Body of pancreas (tissue), 4 donors: Measurements from ENCODE around the gene CYGB. TPM values are rescaled to one million over a fixed set of nuclear protein-coding genes. Genes with fewer than 3 reads are reported as not detected.
A peak's percentile ranks its signal among the peaks of the same experiment; 100 is the strongest.

ENCODE experiments used
- ATAC-seq: fragments of 150-250 bp; one replicate; pipeline ENCODE4 v1.9.1; 2016
- DNase-seq, 4 donors: peaks; one replicate each; pipeline ENCODE4 v3.0.0-alpha.2; 2019
- H3K27ac ChIP-seq, 4 donors: fragments of 200-600 bp; sonication (generic); 1 replicate in 3 of 4; 2 replicates in 1 of 4; pipeline versions ENCODE4 v1.5.1 to v1.6.1; 2016 to 2019; ENCODE audit warnings: mild to moderate bottlenecking in 1 of 4, mixed read lengths in 1 of 4, moderate library complexity in 1 of 4
- H3K27me3 ChIP-seq, 2 donors: fragments of 200-600 bp; sonication (generic); one replicate each; pipeline ENCODE4 v1.6.0; 2016; ENCODE audit warnings: mild to moderate bottlenecking in 1 of 2
- H3K36me3 ChIP-seq, 2 donors: fragments of 200-600 bp; sonication (generic); replicated peaks in 1 of 2; 2 replicates each; pipeline ENCODE4 v1.5.1; 2016; ENCODE audit warnings: low read depth in 2 of 2; ENCODE audit not compliant: insufficient read depth in 1 of 2
- H3K4me1 ChIP-seq: fragments of 200-600 bp; sonication (generic); one replicate; pipeline ENCODE4 v1.6.0; 2016
- H3K4me3 ChIP-seq, 2 donors: fragments of 200-600 bp; sonication (generic); 1 replicate in 1 of 2; 2 replicates in 1 of 2; pipeline ENCODE4 v1.5.1; 2016 to 2019
- H3K9me3 ChIP-seq, 3 donors: fragments of 200-600 bp; sonication (generic); 1 replicate in 2 of 3; 2 replicates in 1 of 3; pipeline ENCODE4 v1.5.1; 2016
- POLR2A ChIP-seq, 3 donors: fragments of 450-650 bp; IDR thresholded peaks; one replicate each; pipeline ENCODE4 v1.6.1; 2016; ENCODE audit warnings: antibody characterized with exemption in 3 of 3, mild to moderate bottlenecking in 2 of 3
- WGBS, 2 donors: methylation state at CpG; one replicate each; pipeline ENCODE4 v1.1.5; 2017; 5-methylcytosine and 5-hydroxymethylcytosine counted together
- intact Hi-C: fragments of 100-400 bp; cut with DNase I; formaldehyde crosslinking; loops from one replicate; pipeline ENCODE4 v1.15.1; 2023
- total RNA-seq, 2 donors: library from RNA; depleted of rRNA; stranded (reverse); fragments of >200 nt; gene quantifications; one replicate each; pipeline ENCODE4 v1.1.0, GENCODE V29; 2016
- TF ChIP-seq, protein P1 (sequence below), 7 experiments: fragments of 450-650 bp in 4 of 7; fragments of 200-600 bp in 3 of 7; sonication (generic) in 3 of 7; IDR thresholded peaks; one replicate each; pipeline ENCODE4 v1.5.1; 2016 to 2019; ENCODE audit warnings: antibody characterized with exemption in 7 of 7

CYGB gene
- total RNA-seq, 2 donors from 2014 or later, result 9.6 to 21.1 TPM

DNA sequence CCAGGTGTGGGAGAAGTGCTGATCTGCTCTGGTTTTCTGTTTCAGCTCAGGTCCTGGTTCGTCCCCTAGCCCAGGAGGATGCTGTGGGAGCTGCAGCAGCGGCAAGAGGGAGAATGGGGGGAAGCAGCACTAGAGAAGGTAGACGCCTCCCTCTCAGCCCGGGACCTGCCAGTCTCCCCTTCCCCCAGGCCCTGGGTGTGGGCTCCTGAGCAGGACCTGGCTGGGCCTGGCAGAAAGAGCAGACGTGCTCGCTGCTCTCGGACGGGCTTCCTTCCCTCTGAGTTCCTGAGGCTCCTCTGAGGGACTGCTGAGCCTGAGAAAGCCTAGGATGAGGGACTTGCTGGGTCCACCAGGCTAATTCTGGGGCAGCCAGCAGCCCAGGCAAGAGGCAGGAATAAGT is 5.5 kb upstream of the CYGB start:
- Histone ChIP-seq H3K27me3 (peaks cover 5 to 6% of the 10 kb centered on the region in 2 donors), H3K4me1 (peaks cover 62% of the 10 kb centered on the region), H3K9me3 (no peaks in the 10 kb centered on the region), H3K27ac (no peak overlapping the region), H3K36me3 (no peaks in the 10 kb centered on the region), H3K4me3 (no peak overlapping the region)
- 69% methylated on average over 6 of the region's 8 CpGs; no CpG with 5 or more reads in 1 of the 2 donors for WGBS, 2 donors
- TF ChIP-seq, protein P1, sequence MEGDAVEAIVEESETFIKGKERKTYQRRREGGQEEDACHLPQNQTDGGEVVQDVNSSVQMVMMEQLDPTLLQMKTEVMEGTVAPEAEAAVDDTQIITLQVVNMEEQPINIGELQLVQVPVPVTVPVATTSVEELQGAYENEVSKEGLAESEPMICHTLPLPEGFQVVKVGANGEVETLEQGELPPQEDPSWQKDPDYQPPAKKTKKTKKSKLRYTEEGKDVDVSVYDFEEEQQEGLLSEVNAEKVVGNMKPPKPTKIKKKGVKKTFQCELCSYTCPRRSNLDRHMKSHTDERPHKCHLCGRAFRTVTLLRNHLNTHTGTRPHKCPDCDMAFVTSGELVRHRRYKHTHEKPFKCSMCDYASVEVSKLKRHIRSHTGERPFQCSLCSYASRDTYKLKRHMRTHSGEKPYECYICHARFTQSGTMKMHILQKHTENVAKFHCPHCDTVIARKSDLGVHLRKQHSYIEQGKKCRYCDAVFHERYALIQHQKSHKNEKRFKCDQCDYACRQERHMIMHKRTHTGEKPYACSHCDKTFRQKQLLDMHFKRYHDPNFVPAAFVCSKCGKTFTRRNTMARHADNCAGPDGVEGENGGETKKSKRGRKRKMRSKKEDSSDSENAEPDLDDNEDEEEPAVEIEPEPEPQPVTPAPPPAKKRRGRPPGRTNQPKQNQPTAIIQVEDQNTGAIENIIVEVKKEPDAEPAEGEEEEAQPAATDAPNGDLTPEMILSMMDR (IDR thresholded peaks at IDR 0.05), result no peak
- TF ChIP-seq POLR2A (IDR thresholded peaks at IDR 0.05), result no peak
- DNase-seq (no peak), ATAC-seq (no peak)
- intact Hi-C loops, result no loop called here

DNA sequence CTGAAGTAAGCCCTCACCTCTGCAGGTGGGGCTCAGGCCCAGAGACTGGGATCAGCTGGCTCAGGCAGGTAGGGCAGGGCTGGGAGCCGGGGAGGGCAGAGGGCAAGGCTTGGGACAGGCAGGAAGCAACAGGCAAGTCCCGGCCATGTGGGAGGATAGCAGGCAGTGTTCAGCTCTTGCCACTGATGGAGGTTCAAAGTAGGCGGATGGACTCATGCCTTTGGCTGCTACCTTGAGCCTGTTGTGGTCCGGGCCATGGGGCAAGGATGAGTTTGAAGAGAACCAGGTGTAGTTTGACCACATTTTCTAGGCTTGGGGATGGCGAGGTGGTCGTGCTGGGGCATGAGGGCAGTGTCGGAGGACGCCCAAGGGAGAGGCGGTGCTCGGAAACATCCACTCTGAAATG is 5.1 kb upstream of the CYGB start:
- WGBS, 2 donors, result 66 to 86% methylated on average over 7 to 10 of the region's 10 CpGs
- intact Hi-C loops, result no loop called here
- DNase-seq (no peak), ATAC-seq (no peak)
- Histone ChIP-seq H3K4me3 (no peak overlapping the region), H3K27ac (no peak overlapping the region), H3K9me3 (no peaks in the 10 kb centered on the region), H3K4me1 (peaks cover 63% of the 10 kb centered on the region), H3K36me3 (no peaks in the 10 kb centered on the region), H3K27me3 (peaks cover 5 to 10% of the 10 kb centered on the region in 2 donors)
- TF ChIP-seq, protein P1 (IDR thresholded peaks at IDR 0.05), result no peak
- no peak for TF ChIP-seq POLR2A (IDR thresholded peaks at IDR 0.05)

DNA sequence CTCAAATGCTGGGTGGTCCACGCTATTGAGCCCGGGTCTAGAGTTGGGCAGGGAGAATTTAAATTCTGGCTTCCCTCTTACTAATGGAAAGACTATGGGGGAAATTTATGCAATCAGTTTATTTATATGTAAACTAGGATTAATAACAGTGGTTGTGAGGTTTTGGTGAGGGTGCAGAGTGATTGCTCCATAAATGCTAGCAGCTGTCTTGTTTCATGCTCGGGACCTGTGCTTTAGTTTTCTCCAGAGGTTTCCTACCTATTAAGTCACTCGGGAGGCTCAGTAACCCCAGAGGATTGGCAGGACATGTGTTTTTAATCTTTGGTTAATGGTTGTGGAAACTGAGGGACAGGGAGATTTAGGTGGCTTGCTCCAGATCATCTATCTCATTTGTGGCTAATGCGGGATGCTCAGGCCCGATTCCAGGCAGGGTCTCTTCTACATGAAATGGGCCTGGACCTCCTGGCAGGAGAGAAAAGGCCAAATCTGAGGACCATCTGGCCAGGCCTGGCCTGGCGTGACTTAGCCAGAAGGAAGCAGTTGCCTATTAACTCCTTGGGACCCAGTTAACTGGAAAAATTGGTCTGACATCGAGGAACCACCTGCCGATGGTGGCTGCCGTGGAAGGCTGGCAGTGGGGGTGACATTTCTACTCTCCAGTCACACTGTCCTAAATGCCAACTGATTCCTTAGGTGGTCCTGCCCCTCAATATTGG is 4.4 kb upstream of the CYGB start:
- H3K4me1 ChIP-seq, result peaks cover 60% of the 10 kb centered on the region
- intact Hi-C loops, result no loop called here
- 87% methylated on average over 10 of the region's 10 CpGs for WGBS, 2 donors

DNA sequence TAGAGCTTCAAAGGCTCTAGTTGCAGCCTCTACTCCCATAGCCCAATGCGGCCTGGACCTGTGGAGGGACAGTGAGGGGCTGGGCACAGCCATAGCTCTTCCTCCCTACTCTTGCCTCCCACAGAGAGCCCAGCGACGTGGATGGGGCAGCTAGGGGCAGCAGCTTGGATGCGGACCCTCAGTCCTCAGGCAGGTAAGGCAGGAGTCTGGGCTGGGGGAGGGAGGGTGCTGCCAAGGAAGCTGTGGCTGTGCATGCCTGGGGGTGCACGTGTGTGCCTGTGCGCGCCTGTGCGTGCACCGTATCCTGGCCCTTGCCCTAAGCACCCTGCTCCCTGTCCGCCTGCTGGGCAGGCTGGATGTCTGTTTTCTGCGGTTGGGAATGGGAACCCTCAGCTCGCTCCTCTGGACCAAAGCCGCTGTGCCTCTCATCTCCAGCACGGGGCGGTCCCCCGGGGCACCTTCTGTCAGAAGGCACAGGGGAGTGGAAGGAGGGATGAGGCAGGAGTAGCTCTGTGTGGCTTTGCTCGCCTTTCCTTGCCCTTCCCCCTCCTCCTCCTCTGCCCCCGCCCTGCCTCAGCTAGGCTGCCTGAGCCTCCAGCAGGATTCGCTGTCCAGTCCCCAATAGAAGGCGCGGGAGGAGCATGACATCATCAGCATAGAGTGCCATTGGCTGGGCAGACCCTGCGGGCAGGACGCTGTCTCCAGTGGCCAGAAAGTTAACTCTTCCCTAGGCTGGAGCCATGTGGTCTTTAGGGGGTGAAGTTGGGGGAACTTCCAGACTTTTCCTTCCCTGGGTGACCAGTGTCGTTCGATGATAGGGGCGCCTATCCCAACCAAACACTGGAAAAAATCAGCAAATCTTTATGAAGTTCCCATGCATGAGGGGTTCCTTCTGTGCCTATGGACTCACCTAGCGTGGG is 3.1 kb upstream of the CYGB start:
- Histone ChIP-seq H3K36me3 (no peaks in the 10 kb centered on the region), H3K27ac (peak overlapping the region in 2 of 4 donors; percentile 13 to 61), H3K27me3 (peaks cover 5 to 10% of the 10 kb centered on the region in 2 donors), H3K4me3 (no peak overlapping the region), H3K4me1 (peaks cover 49% of the 10 kb centered on the region), H3K9me3 (no peaks in the 10 kb centered on the region)
- WGBS, 2 donors, result 11 to 14% methylated on average over 11 to 27 of the region's 27 CpGs
- ATAC-seq (peak; percentile 96), DNase-seq (peak; percentile 88 to 94 (median 91))
- intact Hi-C loops, result no loop called here
- TF ChIP-seq, protein P1 (IDR thresholded peaks at IDR 0.05), result peak in 4 of 7 experiments; percentile 20 to 51 (median 30)
- peak in 2 of 3 donors; percentile 33 to 46 for TF ChIP-seq POLR2A (IDR thresholded peaks at IDR 0.05)

More for the DNA sequence above, 4.4 kb upstream of the CYGB start:
- no peak overlapping the region for H3K27ac ChIP-seq
- H3K4me3 ChIP-seq, result no peak overlapping the region
- ATAC-seq (no peak), DNase-seq (no peak)
- H3K27me3 ChIP-seq, result peaks cover 5 to 10% of the 10 kb centered on the region in 2 donors
- no peaks in the 10 kb centered on the region for H3K9me3 ChIP-seq
- TF ChIP-seq, protein P1 (IDR thresholded peaks at IDR 0.05), result no peak
- TF ChIP-seq POLR2A (IDR thresholded peaks at IDR 0.05), result no peak
- H3K36me3 ChIP-seq, result no peaks in the 10 kb centered on the region
